Fibroblast of lung (primary cell): ENCODE measurements around the gene EREG.

Experiments used
- EZH2 ChIP-seq: IDR thresholded peaks from 2 replicates; pipeline ENCODE4 v1.5.1; 2012; ENCODE audit warnings: low read length, control low read depth, mild to moderate bottlenecking; ENCODE audit errors: missing control alignments
- TF ChIP-seq, protein P1 (sequence below), 2 donors: IDR thresholded peaks in 1 of 2; conservative IDR thresholded peaks in 1 of 2; 1 replicate in 1 of 2; 2 replicates in 1 of 2; pipeline ENCODE4 v1.5.1; 2011 to 2012; ENCODE audit warnings: low read length in 2 of 2, control low read depth in 1 of 2, inconsistent platforms in 1 of 2, low read depth in 1 of 2, mild to moderate bottlenecking in 1 of 2

DNA sequence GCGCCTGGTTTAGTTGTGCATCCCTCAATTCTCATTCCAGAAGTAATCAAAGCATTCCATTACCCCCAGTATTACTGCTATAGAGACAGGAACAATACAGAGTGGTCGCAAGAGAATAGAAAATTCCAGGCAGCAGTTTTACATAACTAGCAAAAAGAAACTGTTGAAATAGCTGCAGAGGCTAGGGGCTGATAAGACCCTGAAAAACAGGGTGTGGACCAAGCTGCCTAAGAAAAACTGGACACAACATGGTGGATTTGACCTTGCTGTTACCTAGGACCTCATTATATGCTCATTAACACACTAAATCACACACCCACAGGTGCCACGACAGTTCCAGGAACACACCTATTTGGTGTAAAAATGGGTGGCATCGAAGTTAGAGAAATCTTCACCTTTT, 41.3 kb upstream of the EREG start:
- no peak for TF ChIP-seq EZH2
- TF ChIP-seq, protein P1, sequence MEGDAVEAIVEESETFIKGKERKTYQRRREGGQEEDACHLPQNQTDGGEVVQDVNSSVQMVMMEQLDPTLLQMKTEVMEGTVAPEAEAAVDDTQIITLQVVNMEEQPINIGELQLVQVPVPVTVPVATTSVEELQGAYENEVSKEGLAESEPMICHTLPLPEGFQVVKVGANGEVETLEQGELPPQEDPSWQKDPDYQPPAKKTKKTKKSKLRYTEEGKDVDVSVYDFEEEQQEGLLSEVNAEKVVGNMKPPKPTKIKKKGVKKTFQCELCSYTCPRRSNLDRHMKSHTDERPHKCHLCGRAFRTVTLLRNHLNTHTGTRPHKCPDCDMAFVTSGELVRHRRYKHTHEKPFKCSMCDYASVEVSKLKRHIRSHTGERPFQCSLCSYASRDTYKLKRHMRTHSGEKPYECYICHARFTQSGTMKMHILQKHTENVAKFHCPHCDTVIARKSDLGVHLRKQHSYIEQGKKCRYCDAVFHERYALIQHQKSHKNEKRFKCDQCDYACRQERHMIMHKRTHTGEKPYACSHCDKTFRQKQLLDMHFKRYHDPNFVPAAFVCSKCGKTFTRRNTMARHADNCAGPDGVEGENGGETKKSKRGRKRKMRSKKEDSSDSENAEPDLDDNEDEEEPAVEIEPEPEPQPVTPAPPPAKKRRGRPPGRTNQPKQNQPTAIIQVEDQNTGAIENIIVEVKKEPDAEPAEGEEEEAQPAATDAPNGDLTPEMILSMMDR (conservative IDR thresholded peaks at IDR 0.05 in 1 of 2, IDR thresholded peaks at IDR 0.05 in 1 of 2; ENCODE audit: low read depth in 1 of 2, low read length in 2 of 2) = no peak
